ENCODE results near the gene RPL31.
A peak's percentile ranks its signal among the peaks of the same experiment; 100 is the strongest.

GRCh38 chr2:101036562-101036961, 34.5 kb downstream of the RPL31 start:
- peak; percentile 29 to 49 (median 43) for TF ChIP-seq CTCF (IDR thresholded peaks at IDR 0.05)
- TF ChIP-seq POLR2A (IDR thresholded peaks at IDR 0.05) = no peak

Measured in breast epithelium (tissue), 3 donors.